H1 (cell line): ENCODE results near the gene RABGAP1.

ENCODE experiments used
- EP300 ChIP-seq, 2 experiments: IDR thresholded peaks; 1 replicate in 1 of 2; 2 replicates in 1 of 2; pipeline ENCODE4 v1.6.1; 2011 to 2012; ENCODE audit warnings: low read depth in 2 of 2, low read length in 2 of 2, mild to moderate bottlenecking in 2 of 2, borderline replicate concordance in 1 of 2, inconsistent platforms in 1 of 2, moderate library complexity in 1 of 2
- EZH2 ChIP-seq: fragments of 200-600 bp; sonication (generic); IDR thresholded peaks from 2 replicates; pipeline ENCODE4 v1.7.1; 2012; ENCODE audit warnings: low read depth, mild to moderate bottlenecking, moderate library complexity, low read length, inconsistent platforms; ENCODE audit not compliant: severe bottlenecking
- MAFK ChIP-seq: IDR thresholded peaks from 2 replicates; pipeline ENCODE4 v1.6.1; 2012; ENCODE audit warnings: low read depth, mild to moderate bottlenecking, improper control_type of control experiment, low read length
- POLR2A ChIP-seq, 2 experiments: IDR thresholded peaks; 1 replicate in 1 of 2; 2 replicates in 1 of 2; pipeline ENCODE4 v1.6.1; 2011; ENCODE audit warnings: low read depth in 2 of 2, low read length in 2 of 2, mild to moderate bottlenecking in 2 of 2; ENCODE audit errors: control extremely low read depth in 1 of 2
- POLR2AphosphoS5 ChIP-seq: IDR thresholded peaks from 2 replicates; pipeline ENCODE4 v1.6.1; 2011; ENCODE audit warnings: low read depth, low read length
- RAD21 ChIP-seq, 2 experiments: IDR thresholded peaks in 1 of 2; conservative IDR thresholded peaks in 1 of 2; 2 replicates each; pipeline ENCODE4 v1.6.1; 2011; ENCODE audit warnings: low read depth in 2 of 2, low read length in 2 of 2, improper control_type of control experiment in 1 of 2, inconsistent platforms in 1 of 2, mild to moderate bottlenecking in 1 of 2, moderate library complexity in 1 of 2
- RFX5 ChIP-seq: IDR thresholded peaks from 2 replicates; pipeline ENCODE4 v1.6.1; 2011; ENCODE audit warnings: low read depth, low read length, improper control_type of control experiment, borderline replicate concordance
- RNF2 ChIP-seq: fragments of 200-900, 300-1000 bp; sonication (generic); IDR thresholded peaks from 2 replicates; pipeline ENCODE4 v1.7.1; 2016; ENCODE audit warnings: borderline replicate concordance, low read depth, mild to moderate bottlenecking, antibody characterized with exemption, low read length; ENCODE audit not compliant: poor library complexity, severe bottlenecking; ENCODE audit errors: missing control alignments
- SP1 ChIP-seq: IDR thresholded peaks from 2 replicates; pipeline ENCODE4 v1.6.1; 2011; ENCODE audit warnings: low read depth, low read length
- SP4 ChIP-seq: IDR thresholded peaks from 2 replicates; pipeline ENCODE4 v1.6.1; 2012; ENCODE audit warnings: low read length, inconsistent platforms
- TAF1 ChIP-seq: IDR thresholded peaks from 2 replicates; pipeline ENCODE4 v1.6.1; 2011; ENCODE audit warnings: mild to moderate bottlenecking, low read depth, low read length
- TF ChIP-seq, protein P1 (sequence below), 3 experiments: IDR thresholded peaks; 1 replicate in 2 of 3; 2 replicates in 1 of 3; pipeline versions ENCODE4 v1.5.1 to v1.6.1; 2011; ENCODE audit warnings: low read length in 3 of 3, mild to moderate bottlenecking in 3 of 3, inconsistent platforms in 2 of 3, low read depth in 1 of 3, moderate library complexity in 1 of 3; ENCODE audit not compliant: insufficient read depth in 1 of 3; ENCODE audit errors: control extremely low read depth in 1 of 3

GRCh38 chr9:122961139-122961538, 20.3 kb downstream of the RABGAP1 start:
- TF ChIP-seq, protein P1, sequence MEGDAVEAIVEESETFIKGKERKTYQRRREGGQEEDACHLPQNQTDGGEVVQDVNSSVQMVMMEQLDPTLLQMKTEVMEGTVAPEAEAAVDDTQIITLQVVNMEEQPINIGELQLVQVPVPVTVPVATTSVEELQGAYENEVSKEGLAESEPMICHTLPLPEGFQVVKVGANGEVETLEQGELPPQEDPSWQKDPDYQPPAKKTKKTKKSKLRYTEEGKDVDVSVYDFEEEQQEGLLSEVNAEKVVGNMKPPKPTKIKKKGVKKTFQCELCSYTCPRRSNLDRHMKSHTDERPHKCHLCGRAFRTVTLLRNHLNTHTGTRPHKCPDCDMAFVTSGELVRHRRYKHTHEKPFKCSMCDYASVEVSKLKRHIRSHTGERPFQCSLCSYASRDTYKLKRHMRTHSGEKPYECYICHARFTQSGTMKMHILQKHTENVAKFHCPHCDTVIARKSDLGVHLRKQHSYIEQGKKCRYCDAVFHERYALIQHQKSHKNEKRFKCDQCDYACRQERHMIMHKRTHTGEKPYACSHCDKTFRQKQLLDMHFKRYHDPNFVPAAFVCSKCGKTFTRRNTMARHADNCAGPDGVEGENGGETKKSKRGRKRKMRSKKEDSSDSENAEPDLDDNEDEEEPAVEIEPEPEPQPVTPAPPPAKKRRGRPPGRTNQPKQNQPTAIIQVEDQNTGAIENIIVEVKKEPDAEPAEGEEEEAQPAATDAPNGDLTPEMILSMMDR (IDR thresholded peaks at IDR 0.05; ENCODE audit: control extremely low read depth in 1 of 3, insufficient read depth in 1 of 3, low read depth in 1 of 3, low read length in 3 of 3) = no peak
- no peak for TF ChIP-seq RFX5
- no peak for TF ChIP-seq MAFK
- no peak for TF ChIP-seq SP4
- TF ChIP-seq POLR2A (IDR thresholded peaks at IDR 0.05; ENCODE audit: control extremely low read depth in 1 of 2, low read depth in 2 of 2, low read length in 2 of 2) = no peak
- no peak for TF ChIP-seq EP300 (IDR thresholded peaks at IDR 0.05; ENCODE audit: borderline replicate concordance in 1 of 2, low read depth in 2 of 2, low read length in 2 of 2)
- no peak for TF ChIP-seq SP1
- TF ChIP-seq TAF1 = no peak
- no peak for TF ChIP-seq EZH2
- TF ChIP-seq POLR2AphosphoS5 = no peak
- no peak for TF ChIP-seq RAD21 (IDR thresholded peaks at IDR 0.05 in 1 of 2, conservative IDR thresholded peaks at IDR 0.05 in 1 of 2; ENCODE audit: low read depth in 2 of 2, low read length in 2 of 2)
- TF ChIP-seq RNF2 = no peak
